Caco-2 (cell line): ENCODE results near the gene CFAP99. TPM values are rescaled to one million over a fixed set of nuclear protein-coding genes. Genes with fewer than 3 reads are reported as not detected.

Experiments
- BruUV-seq: library from RNA; stranded (reverse); fragments of 400-500 nt; replicated peaks from 2 replicates; lab custom pipeline; 2021; lab: Mats Ljungman, UMichigan
- CTCF ChIA-PET: fragments of 300-600 bp; sonication (Branson Sonifier 250); formaldehyde crosslinking; loops from one replicate; lab custom pipeline; 2022; ENCODE audit warnings: antibody characterized with exemption; lab: Charles Lee
- POLR2A ChIA-PET: fragments of 300-600 bp; sonication (Branson Sonifier 250); formaldehyde crosslinking; loops from one replicate; lab custom pipeline; 2022; ENCODE audit warnings: antibody characterized with exemption; lab: Charles Lee
- DNase-seq, 2 experiments: peaks; one replicate each; pipeline versions ENCODE4 v3.0.0 to v3.0.0-alpha.2; 2020 to 2022
- H3K27me3 ChIP-seq: replicated peaks from 2 replicates; pipeline ENCODE4 v1.6.0; 2011; ENCODE audit warnings: low read length; ENCODE audit not compliant: control insufficient read depth, insufficient read depth
- H3K36me3 ChIP-seq: 2 replicates; pipeline ENCODE4 v1.5.1; 2011; ENCODE audit warnings: low read length; ENCODE audit not compliant: control insufficient read depth, insufficient read depth
- H3K4me1 ChIP-seq: fragments of 250-450 bp; sonication (Bioruptor Pico); 2 replicates; pipeline ENCODE4 v1.5.1; 2020; ENCODE audit warnings: mild to moderate bottlenecking
- H3K4me3 ChIP-seq: 2 replicates; pipeline ENCODE4 v1.5.1; 2011; ENCODE audit warnings: low read depth, mild to moderate bottlenecking, control low read depth, low read length
- H3K9me3 ChIP-seq: fragments of 250-450 bp; sonication (Bioruptor Pico); 2 replicates; pipeline ENCODE4 v1.5.1; 2020; ENCODE audit warnings: mild to moderate bottlenecking, moderate library complexity
- H3K27ac Mint-ChIP-seq: one replicate; pipeline ENCODE4 v1.8.0; 2022; ENCODE audit warnings: mixed read lengths; ENCODE audit not compliant: unreplicated experiment
- H3K27me3 Mint-ChIP-seq: one replicate; pipeline ENCODE4 v1.8.0; 2022; ENCODE audit warnings: mixed read lengths; ENCODE audit not compliant: insufficient read depth, unreplicated experiment
- H3K36me3 Mint-ChIP-seq: one replicate; pipeline ENCODE4 v1.8.0; 2022; ENCODE audit warnings: mild to moderate bottlenecking, mixed read lengths; ENCODE audit not compliant: insufficient read depth, unreplicated experiment
- H3K4me1 Mint-ChIP-seq: one replicate; pipeline ENCODE4 v1.8.0; 2022; ENCODE audit warnings: low read depth, mixed read lengths; ENCODE audit not compliant: unreplicated experiment
- H3K4me3 Mint-ChIP-seq: one replicate; pipeline ENCODE4 v1.8.0; 2022; ENCODE audit warnings: mild to moderate bottlenecking, moderate library complexity, mixed read lengths; ENCODE audit not compliant: unreplicated experiment
- H3K9me3 Mint-ChIP-seq: one replicate; pipeline ENCODE4 v1.8.0; 2022; ENCODE audit warnings: mixed read lengths; ENCODE audit not compliant: unreplicated experiment
- CTCF ChIP-seq, 2 experiments: fragments of 200-600 bp in 1 of 2; IDR thresholded peaks; 1 replicate in 1 of 2; 2 replicates in 1 of 2; pipeline versions ENCODE4 v1.5.1 to v1.8.0; 2011 to 2022; ENCODE audit warnings: antibody characterized with exemption in 1 of 2, control low read depth in 1 of 2, inconsistent platforms in 1 of 2, low read depth in 1 of 2, low read length in 1 of 2, mild to moderate bottlenecking in 1 of 2, moderate library complexity in 1 of 2; ENCODE audit not compliant: insufficient read depth in 1 of 2, severe bottlenecking in 1 of 2, unreplicated experiment in 1 of 2
- intact Hi-C: fragments of 100-400 bp; cut with micrococcal nuclease; formaldehyde crosslinking; loops from one replicate; pipeline ENCODE4 v1.10.0; 2022; ENCODE audit not compliant: unreplicated experiment
- total RNA-seq: library from RNA; stranded (reverse); gene quantifications from 2 replicates; pipeline ENCODE4 v1.2.3, GENCODE V29; 2022

Gene CFAP99
- total RNA-seq, 1 experiment from 2014 or later, result not detected

- no TSS peak for BruUV-seq
- Mint-ChIP-seq H3K4me1 (peaks cover 5% of the 10 kb centered on the region), H3K9me3 (no peaks in the 10 kb centered on the region), H3K36me3 (no peaks in the 10 kb centered on the region), H3K4me3 (no peak overlapping the region), H3K27ac (no peak overlapping the region), H3K27me3 (peaks cover 5% of the 10 kb centered on the region)
- no peaks in the 10 kb centered on the region for H3K9me3 ChIP-seq
- no peak overlapping the region for H3K4me3 ChIP-seq
- no peaks in the 10 kb centered on the region for H3K4me1 ChIP-seq
- ChIA-PET CTCF (no interaction called here), POLR2A (no interaction called here)
- intact Hi-C loops, result no loop called here
- H3K36me3 ChIP-seq, result no peaks in the 10 kb centered on the region
- DNase-seq, result no peak
- no peaks in the 10 kb centered on the region for H3K27me3 ChIP-seq
- TF ChIP-seq CTCF (IDR thresholded peaks at IDR 0.05; ENCODE audit: insufficient read depth in 1 of 2, low read depth in 1 of 2, low read length in 1 of 2, severe bottlenecking in 1 of 2, unreplicated experiment in 1 of 2), result no peak
Measured at GRCh38 chr4:2395038-2395437, 23.7 kb upstream of the CFAP99 start.

- TF ChIP-seq CTCF (IDR thresholded peaks at IDR 0.05; ENCODE audit: insufficient read depth in 1 of 2, low read depth in 1 of 2, low read length in 1 of 2, severe bottlenecking in 1 of 2, unreplicated experiment in 1 of 2), result no peak
- BruUV-seq, result no TSS peak
- Histone ChIP-seq H3K27me3 (no peaks in the 10 kb centered on the region), H3K4me1 (no peaks in the 10 kb centered on the region), H3K4me3 (no peak overlapping the region), H3K9me3 (no peaks in the 10 kb centered on the region), H3K36me3 (no peaks in the 10 kb centered on the region)
- Mint-ChIP-seq H3K27me3 (peaks cover 5% of the 10 kb centered on the region), H3K4me3 (no peak overlapping the region), H3K4me1 (peaks cover 5% of the 10 kb centered on the region), H3K9me3 (no peaks in the 10 kb centered on the region), H3K27ac (no peak overlapping the region), H3K36me3 (no peaks in the 10 kb centered on the region)
- no peak for DNase-seq
- intact Hi-C loops, result no loop called here
- ChIA-PET POLR2A (no interaction called here), CTCF (no interaction called here)
Measured at GRCh38 chr4:2395584-2395983, 23.2 kb upstream of the CFAP99 start.

GRCh38 chr4:2396781-2397368, 21.9 kb upstream of the CFAP99 start:
- Mint-ChIP-seq H3K9me3 (no peaks in the 10 kb centered on the region), H3K4me1 (no peaks in the 10 kb centered on the region), H3K4me3 (no peak overlapping the region), H3K36me3 (no peaks in the 10 kb centered on the region), H3K27ac (no peak overlapping the region), H3K27me3 (peaks cover 3% of the 10 kb centered on the region)
- intact Hi-C loops, result no loop called here
- Histone ChIP-seq H3K4me3 (no peak overlapping the region), H3K4me1 (no peaks in the 10 kb centered on the region), H3K27me3 (no peaks in the 10 kb centered on the region), H3K36me3 (no peaks in the 10 kb centered on the region), H3K9me3 (no peaks in the 10 kb centered on the region)
- BruUV-seq, result no TSS peak
- DNase-seq, result no peak
- CTCF ChIA-PET, result no interaction called here
- POLR2A ChIA-PET, result no interaction called here
- TF ChIP-seq CTCF (IDR thresholded peaks at IDR 0.05; ENCODE audit: insufficient read depth in 1 of 2, low read depth in 1 of 2, low read length in 1 of 2, severe bottlenecking in 1 of 2, unreplicated experiment in 1 of 2), result no peak
